ENCODE results near the gene PCDHA4.

PCDHA4 gene

GRCh38 chr5:140857177-140857986, 50.5 kb downstream of the PCDHA4 start (continued):
- no peak for TF ChIP-seq PATZ1 (CRISPR knock-in tag; IDR thresholded peaks at IDR 0.05; ENCODE audit: borderline replicate concordance)
- TF ChIP-seq ISL1 (CRISPR knock-in tag; IDR thresholded peaks at IDR 0.05) = no peak
- no peak for TF ChIP-seq ZNF8 (CRISPR knock-in tag; IDR thresholded peaks at IDR 0.05)

DNA sequence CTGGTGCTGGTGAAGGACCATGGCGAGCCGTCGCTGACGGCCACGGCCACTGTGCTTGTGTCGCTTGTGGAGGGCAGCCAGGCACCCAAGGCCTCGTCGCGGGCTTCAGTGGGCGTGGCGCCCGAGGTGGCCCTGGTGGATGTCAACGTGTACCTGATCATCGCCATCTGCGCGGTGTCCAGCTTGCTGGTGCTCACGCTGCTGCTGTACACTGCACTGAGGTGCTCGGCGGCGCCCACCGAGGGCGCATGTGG, 51.0 kb downstream of the PCDHA4 start:
- TF ChIP-seq ZNF8 (CRISPR knock-in tag; IDR thresholded peaks at IDR 0.05) (no peak), PATZ1 (CRISPR knock-in tag; IDR thresholded peaks at IDR 0.05; ENCODE audit: borderline replicate concordance) (no peak), ARNTL (CRISPR knock-in tag; IDR thresholded peaks at IDR 0.05; ENCODE audit: borderline replicate concordance, low read depth) (no peak), GLIS3 (CRISPR knock-in tag; IDR thresholded peaks at IDR 0.05) (no peak), ZNF70 (CRISPR knock-in tag; IDR thresholded peaks at IDR 0.05) (no peak), TCF4 (CRISPR knock-in tag; IDR thresholded peaks at IDR 0.05; ENCODE audit: borderline replicate concordance) (no peak), BACH2 (CRISPR knock-in tag; IDR thresholded peaks at IDR 0.05; ENCODE audit: borderline replicate concordance) (no peak), PPARA (CRISPR knock-in tag; IDR thresholded peaks at IDR 0.05; ENCODE audit: borderline replicate concordance) (no peak), ESRRG (CRISPR knock-in tag; IDR thresholded peaks at IDR 0.05) (no peak), ZNF565 (CRISPR knock-in tag; conservative IDR thresholded peaks at IDR 0.05; ENCODE audit: low read depth) (no peak), SNAI2 (CRISPR knock-in tag; IDR thresholded peaks at IDR 0.05) (no peak), ZC3H10 (CRISPR knock-in tag; IDR thresholded peaks at IDR 0.05) (no peak)
- no peak for ATAC-seq

DNA sequence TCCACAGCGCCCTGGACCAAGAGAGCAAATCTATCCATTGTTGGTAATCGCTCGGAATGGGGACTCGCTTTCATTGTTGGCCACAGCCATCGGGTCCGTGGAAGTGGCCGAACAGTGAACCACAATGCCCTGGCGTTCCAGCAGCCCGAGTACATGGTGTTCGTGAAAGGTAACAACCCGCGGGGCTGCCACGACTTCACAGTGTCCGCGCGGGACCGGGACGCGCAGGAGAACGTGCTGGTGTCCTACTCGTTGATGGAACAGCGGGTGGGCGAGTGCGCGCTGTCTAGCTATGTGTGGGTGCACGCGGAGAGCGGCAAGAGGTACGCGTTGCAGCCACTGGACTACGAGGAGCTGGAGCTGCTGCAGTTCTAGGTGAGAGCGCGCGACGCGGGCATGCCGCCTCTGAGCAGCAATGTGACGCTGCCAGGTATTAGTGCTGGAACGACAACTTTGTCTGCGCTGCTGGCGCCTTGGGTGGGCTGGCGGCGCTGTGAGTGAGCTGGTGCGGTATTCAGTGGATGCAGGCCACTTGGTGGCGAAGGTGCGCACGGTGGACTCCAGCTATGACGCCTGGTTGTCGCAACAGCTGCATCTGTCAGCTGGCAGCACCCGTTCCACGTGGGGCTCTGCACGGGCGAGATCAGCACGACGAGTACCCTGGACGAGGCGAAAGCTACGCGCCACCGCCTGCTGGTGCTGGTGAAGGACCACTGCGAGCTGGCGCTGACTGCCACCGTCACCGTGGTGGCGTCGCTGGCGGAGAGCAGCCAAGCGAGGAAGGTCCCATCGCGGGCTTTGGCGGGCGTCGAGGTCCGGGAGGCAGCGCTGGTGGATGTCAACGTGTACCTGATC, 55.8 kb downstream of the PCDHA4 start:
- no peak for TF ChIP-seq ZNF565 (CRISPR knock-in tag; conservative IDR thresholded peaks at IDR 0.05; ENCODE audit: low read depth)
- no peak for TF ChIP-seq RARB (CRISPR knock-in tag; IDR thresholded peaks at IDR 0.05)
- TF ChIP-seq ZNF8 (CRISPR knock-in tag; IDR thresholded peaks at IDR 0.05) = no peak

More for the DNA sequence above, 55.8 kb downstream of the PCDHA4 start:
- no peak for ATAC-seq
